Lower lobe of right lung (tissue), 2 donors: ENCODE data around the gene HDAC9. TPM values are rescaled to one million over a fixed set of nuclear protein-coding genes. Genes with fewer than 3 reads are reported as not detected.

Experiments used
- ATAC-seq, 2 donors: fragments of 200-7000 bp; cut with Tn5 transposase; one replicate each; pipeline ENCODE4 v1.9.1; 2020 to 2022; ENCODE audit warnings: mild to moderate bottlenecking in 2 of 2, moderate library complexity in 2 of 2
- DNase-seq: peaks from one replicate; pipeline ENCODE4 v3.0.0-alpha.2; 2020
- H3K27ac ChIP-seq: fragments of 200-600 bp; one replicate; pipeline ENCODE4 v1.8.0; 2022
- H3K27me3 ChIP-seq: fragments of 200-600 bp; one replicate; pipeline ENCODE4 v1.8.0; 2022; ENCODE audit warnings: low read depth
- H3K36me3 ChIP-seq: fragments of 200-600 bp; one replicate; pipeline ENCODE4 v1.8.0; 2022; ENCODE audit warnings: mild to moderate bottlenecking
- H3K4me1 ChIP-seq: fragments of 200-600 bp; one replicate; pipeline ENCODE4 v1.8.0; 2022
- H3K4me3 ChIP-seq: fragments of 200-600 bp; one replicate; pipeline ENCODE4 v1.8.0; 2022; ENCODE audit warnings: mild to moderate bottlenecking
- H3K9me3 ChIP-seq: fragments of 200-600 bp; one replicate; pipeline ENCODE4 v1.8.0; 2022
- CTCF ChIP-seq: fragments of 200-600 bp; IDR thresholded peaks from one replicate; pipeline ENCODE4 v1.8.0; 2022; ENCODE audit warnings: antibody characterized with exemption, mild to moderate bottlenecking
- intact Hi-C: fragments of 100-400 bp; cut with DNase I; formaldehyde crosslinking; loops from one replicate; pipeline ENCODE4 v1.11.0; 2022
- total RNA-seq: library from RNA; stranded (reverse); fragmentation: NEBNext Ultra II Directional; extraction: Animal tissue kit (Norgen Biotek cat#: 25700); gene quantifications from one replicate; pipeline ENCODE4 v1.2.1, GENCODE V29; 2021
- donor health status: DM: no; HTN: yes; CAD: no; lungs with severe emphysema.

HDAC9 gene
- total RNA-seq, 1 donor from 2014 or later: 14.3 TPM

GRCh38 chr7:18648849-18649758, 153.6 kb downstream of the HDAC9 start:
- no peak for ATAC-seq
- H3K36me3 ChIP-seq: no peaks in the 10 kb centered on the region
- H3K27me3 ChIP-seq: no peaks in the 10 kb centered on the region

GRCh38 chr7:18653381-18654155, 158.0 kb downstream of the HDAC9 start:
- intact Hi-C loops: no loop called here
- H3K4me1 ChIP-seq: peaks cover 4% of the 10 kb centered on the region
- no peaks in the 10 kb centered on the region for H3K27me3 ChIP-seq
- H3K27ac ChIP-seq: no peak overlapping the region
- no peak overlapping the region for H3K4me3 ChIP-seq
- ATAC-seq (no peak), DNase-seq (no peak)
- no peaks in the 10 kb centered on the region for H3K36me3 ChIP-seq
- H3K9me3 ChIP-seq: no peaks in the 10 kb centered on the region
- no peak for TF ChIP-seq CTCF

More at GRCh38 chr7:18648849-18649758, 153.6 kb downstream of the HDAC9 start:
- no peak for TF ChIP-seq CTCF
- DNase-seq: no peak
- no peaks in the 10 kb centered on the region for H3K4me1 ChIP-seq
- H3K4me3 ChIP-seq: no peak overlapping the region
- no peaks in the 10 kb centered on the region for H3K9me3 ChIP-seq
- intact Hi-C loops: no loop called here
- H3K27ac ChIP-seq: no peak overlapping the region

GRCh38 chr7:18654709-18655108, 159.2 kb downstream of the HDAC9 start:
- Histone ChIP-seq H3K36me3 (no peaks in the 10 kb centered on the region), H3K27ac (no peak overlapping the region), H3K27me3 (no peaks in the 10 kb centered on the region), H3K4me3 (no peak overlapping the region), H3K9me3 (no peaks in the 10 kb centered on the region), H3K4me1 (peaks cover 4% of the 10 kb centered on the region)
- DNase-seq: no peak
- intact Hi-C loops: no loop called here
- no peak for ATAC-seq
- no peak for TF ChIP-seq CTCF

GRCh38 chr7:18655506-18655905, 160.0 kb downstream of the HDAC9 start:
- intact Hi-C loops: no loop called here
- DNase-seq (no peak), ATAC-seq (no peak)
- H3K27ac ChIP-seq: no peak overlapping the region
- H3K4me1 ChIP-seq: peaks cover 4% of the 10 kb centered on the region
- H3K36me3 ChIP-seq: no peaks in the 10 kb centered on the region
- H3K27me3 ChIP-seq: no peaks in the 10 kb centered on the region
- no peak for TF ChIP-seq CTCF
- no peaks in the 10 kb centered on the region for H3K9me3 ChIP-seq
- no peak overlapping the region for H3K4me3 ChIP-seq

GRCh38 chr7:18655912-18656311, 160.4 kb downstream of the HDAC9 start:
- ATAC-seq (peak in 1 of 2 donors; percentile 32), DNase-seq (no peak)
- Histone ChIP-seq H3K4me3 (no peak overlapping the region), H3K9me3 (no peaks in the 10 kb centered on the region), H3K27me3 (no peaks in the 10 kb centered on the region), H3K36me3 (no peaks in the 10 kb centered on the region), H3K4me1 (peaks cover 4% of the 10 kb centered on the region), H3K27ac (no peak overlapping the region)
- no peak for TF ChIP-seq CTCF
- intact Hi-C loops: no loop called here
